Mesenchymal stem cell (in vitro differentiated cells and primary cell): Measurements from ENCODE around the gene TSPYL1.

Experiments used
- DNase-seq: peaks from one replicate; pipeline ENCODE4 v3.0.0-alpha.2; 2013
- H2AFZ ChIP-seq: one replicate; pipeline ENCODE4 v1.6.1; 2013; ENCODE audit warnings: low read depth, mild to moderate bottlenecking, control low read depth, inconsistent platforms, low read length, moderate library complexity
- H2AK5ac ChIP-seq: 2 replicates; pipeline ENCODE4 v1.6.1; 2013; ENCODE audit warnings: low read length, moderate library complexity, mild to moderate bottlenecking, inconsistent platforms; ENCODE audit not compliant: severe bottlenecking
- H2BK120ac ChIP-seq: one replicate; pipeline ENCODE4 v1.6.1; 2013; ENCODE audit warnings: low read depth, mild to moderate bottlenecking, inconsistent platforms, low read length, moderate library complexity
- H2BK12ac ChIP-seq, 2 experiments: one replicate each; pipeline ENCODE4 v1.6.1; 2013; ENCODE audit warnings: inconsistent platforms in 2 of 2, low read length in 2 of 2, mild to moderate bottlenecking in 2 of 2, moderate library complexity in 2 of 2, control low read depth in 1 of 2
- H2BK15ac ChIP-seq: one replicate; pipeline ENCODE4 v1.6.1; 2013; ENCODE audit warnings: mild to moderate bottlenecking, low read depth, inconsistent platforms; ENCODE audit not compliant: poor library complexity, severe bottlenecking
- H2BK5ac ChIP-seq: 2 replicates; pipeline ENCODE4 v1.6.1; 2013; ENCODE audit warnings: low read depth, mild to moderate bottlenecking, low read length, control low read depth, inconsistent platforms; ENCODE audit not compliant: poor library complexity, severe bottlenecking
- H3K14ac ChIP-seq, 2 experiments: one replicate each; pipeline ENCODE4 v1.6.1; 2013; ENCODE audit warnings: inconsistent platforms in 2 of 2, low read length in 2 of 2, control low read depth in 1 of 2, mild to moderate bottlenecking in 1 of 2, moderate library complexity in 1 of 2
- H3K18ac ChIP-seq, 2 experiments: one replicate each; pipeline ENCODE4 v1.6.1; 2013; ENCODE audit warnings: inconsistent platforms in 2 of 2, low read length in 2 of 2, control low read depth in 1 of 2, low read depth in 1 of 2, mild to moderate bottlenecking in 1 of 2
- H3K23ac ChIP-seq, 2 experiments: one replicate each; pipeline ENCODE4 v1.6.1; 2013; ENCODE audit warnings: inconsistent platforms in 2 of 2, low read length in 2 of 2, mild to moderate bottlenecking in 2 of 2, moderate library complexity in 2 of 2, control low read depth in 1 of 2
- H3K27ac ChIP-seq: 2 replicates; pipeline ENCODE4 v1.5.1; 2013; ENCODE audit warnings: mild to moderate bottlenecking, moderate library complexity, low read length, control low read depth, inconsistent platforms; ENCODE audit not compliant: poor library complexity, severe bottlenecking
- H3K27me3 ChIP-seq, 2 experiments: 2 replicates each; pipeline versions ENCODE4 v1.6.1 to v1.7.0; 2013; ENCODE audit warnings: low read length in 2 of 2, mild to moderate bottlenecking in 2 of 2, moderate library complexity in 2 of 2, control low read depth in 1 of 2, inconsistent platforms in 1 of 2; ENCODE audit not compliant: control insufficient read depth in 1 of 2, insufficient read depth in 1 of 2
- H3K36me3 ChIP-seq, 2 experiments: 2 replicates each; pipeline versions ENCODE4 v1.6.1 to v1.7.0; 2013; ENCODE audit warnings: low read length in 2 of 2, control low read depth in 1 of 2, inconsistent platforms in 1 of 2, low read depth in 1 of 2, mild to moderate bottlenecking in 1 of 2; ENCODE audit not compliant: insufficient read depth in 2 of 2, control insufficient read depth in 1 of 2
- H3K4ac ChIP-seq, 2 experiments: one replicate each; pipeline ENCODE4 v1.6.1; 2013; ENCODE audit warnings: inconsistent platforms in 2 of 2, low read length in 2 of 2, mild to moderate bottlenecking in 2 of 2, moderate library complexity in 2 of 2, control low read depth in 1 of 2, low read depth in 1 of 2
- H3K4me1 ChIP-seq: 2 replicates; pipeline ENCODE4 v1.6.1; 2013; ENCODE audit warnings: low read depth, low read length, control low read depth; ENCODE audit not compliant: control insufficient read depth, insufficient read depth
- H3K4me2 ChIP-seq: 2 replicates; pipeline ENCODE4 v1.6.1; 2013; ENCODE audit warnings: low read length, mild to moderate bottlenecking, inconsistent platforms; ENCODE audit not compliant: poor library complexity, severe bottlenecking
- H3K4me3 ChIP-seq, 2 experiments: 2 replicates each; pipeline versions ENCODE4 v1.5.1 to v1.7.0; 2013; ENCODE audit warnings: low read length in 2 of 2, mild to moderate bottlenecking in 2 of 2, control low read depth in 1 of 2, low read depth in 1 of 2; ENCODE audit not compliant: insufficient read depth in 1 of 2
- H3K79me1 ChIP-seq: replicated peaks from 2 replicates; pipeline ENCODE4 v1.6.1; 2013; ENCODE audit warnings: mild to moderate bottlenecking, control low read depth, low read length, inconsistent platforms; ENCODE audit not compliant: poor library complexity, severe bottlenecking
- H3K9ac ChIP-seq: 2 replicates; pipeline ENCODE4 v1.7.0; 2013; ENCODE audit warnings: mild to moderate bottlenecking, low read length, moderate library complexity
- H3K9me3 ChIP-seq: 2 replicates; pipeline ENCODE4 v1.7.0; 2013; ENCODE audit warnings: mild to moderate bottlenecking, low read length; ENCODE audit not compliant: control insufficient read depth
- H4K8ac ChIP-seq: one replicate; pipeline ENCODE4 v1.6.1; 2013; ENCODE audit warnings: inconsistent platforms, mild to moderate bottlenecking, low read length, moderate library complexity
- H4K91ac ChIP-seq: one replicate; pipeline ENCODE4 v1.6.1; 2013; ENCODE audit warnings: mild to moderate bottlenecking, low read length, inconsistent platforms
- WGBS: methylation state at CpG from one replicate; pipeline ENCODE4 v1.1.7; 2013; ENCODE audit warnings: mixed read lengths; 5-methylcytosine and 5-hydroxymethylcytosine counted together

Gene TSPYL1

DNA sequence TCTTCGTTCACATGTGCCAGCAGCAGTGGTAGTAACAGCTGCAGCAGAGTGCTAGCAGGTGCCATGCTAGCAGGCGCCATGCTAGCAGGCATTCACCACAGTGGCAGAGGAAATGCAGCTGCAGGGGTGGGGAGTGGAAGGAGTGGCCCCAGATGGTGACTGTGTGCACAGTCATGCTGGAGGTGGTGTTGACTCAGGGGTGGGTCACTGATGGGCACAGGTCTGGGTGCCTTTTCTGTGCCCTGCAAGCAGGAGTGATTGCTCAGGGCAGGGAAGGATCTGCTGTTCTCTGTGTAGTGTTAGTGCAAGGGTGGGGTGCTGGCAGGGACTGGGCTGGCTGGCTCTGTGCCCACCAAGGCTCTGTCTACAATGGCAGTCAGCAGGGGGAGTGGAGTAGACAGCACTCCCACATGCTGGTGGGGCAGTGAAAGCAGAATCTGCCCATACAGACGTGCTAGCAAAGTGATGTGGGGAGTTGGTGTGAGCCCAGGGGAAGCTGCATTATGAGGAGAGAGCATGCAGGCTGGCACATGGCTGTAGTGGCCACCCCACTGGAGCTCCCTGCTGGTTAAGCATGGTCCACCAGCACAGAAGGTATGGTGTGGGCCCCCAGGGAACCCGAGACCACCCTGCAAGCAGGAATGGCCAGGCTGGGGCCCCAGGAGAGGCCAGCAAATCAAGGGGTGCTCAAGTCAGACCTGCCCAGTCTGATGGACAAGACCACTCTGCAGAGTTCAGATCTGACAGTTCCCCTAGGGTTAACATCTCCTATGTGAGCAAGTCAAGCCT, 14.5 kb downstream of the TSPYL1 start:
- Histone ChIP-seq H3K4ac (no peak overlapping the region), H3K36me3 (peaks cover 0 to 9% of the 10 kb centered on the region in 2 experiments), H3K14ac (no peak overlapping the region), H2AFZ (no peak overlapping the region), H2BK15ac (no peak overlapping the region), H2BK12ac (no peak overlapping the region), H3K27me3 (no peaks in the 10 kb centered on the region), H3K27ac (no peak overlapping the region), H3K4me2 (no peak overlapping the region), H4K8ac (no peak overlapping the region), H3K18ac (no peak overlapping the region), H3K4me3 (no peak overlapping the region), H3K23ac (no peak overlapping the region), H4K91ac (no peak overlapping the region), H3K9ac (no peak overlapping the region), H3K79me1 (peaks cover 13% of the 10 kb centered on the region), H3K4me1 (peaks cover 7% of the 10 kb centered on the region), H3K9me3 (peaks cover 22% of the 10 kb centered on the region), H2BK120ac (no peak overlapping the region), H2BK5ac (no peak overlapping the region), H2AK5ac (no peak overlapping the region)
- 85% methylated on average over 4 of the region's 4 CpGs for WGBS
- DNase-seq, result no peak

DNA sequence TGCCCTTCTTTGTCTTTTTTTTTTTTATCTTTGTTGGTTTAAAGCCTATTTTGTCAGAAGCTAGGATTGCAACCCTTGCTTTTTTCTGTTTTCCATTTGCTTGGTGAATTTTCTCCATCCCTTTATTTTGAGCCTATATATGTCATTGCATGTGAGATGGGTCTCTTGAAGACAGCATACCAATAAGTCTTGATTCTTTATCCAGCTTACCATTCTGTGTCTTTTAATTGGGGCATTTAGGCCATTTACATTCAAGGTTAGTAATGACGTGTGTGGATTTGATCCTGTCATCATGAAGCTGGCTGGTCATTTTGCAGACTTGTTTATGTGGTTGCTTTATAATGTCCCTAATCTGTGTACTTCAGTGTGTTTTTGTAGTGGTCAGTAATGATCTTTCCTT, 16.4 kb downstream of the TSPYL1 start:
- H4K91ac ChIP-seq, result no peak overlapping the region
- H3K4ac ChIP-seq, result no peak overlapping the region
- H4K8ac ChIP-seq, result no peak overlapping the region
- peaks cover 19% of the 10 kb centered on the region for H3K79me1 ChIP-seq
- H3K27me3 ChIP-seq, result no peaks in the 10 kb centered on the region
- no peak overlapping the region for H2BK15ac ChIP-seq
- no peak for DNase-seq
- no peak overlapping the region for H3K18ac ChIP-seq
- H3K4me2 ChIP-seq, result no peak overlapping the region
- no peak overlapping the region for H2AFZ ChIP-seq
- H2BK120ac ChIP-seq, result no peak overlapping the region
- no peak overlapping the region for H2AK5ac ChIP-seq
- no peak overlapping the region for H3K4me3 ChIP-seq
- no peak overlapping the region for H2BK5ac ChIP-seq
- no peak overlapping the region for H3K23ac ChIP-seq
- no peak overlapping the region for H3K14ac ChIP-seq
- peaks cover 6 to 15% of the 10 kb centered on the region in 2 experiments for H3K36me3 ChIP-seq
- H3K27ac ChIP-seq, result no peak overlapping the region
- peaks cover 22% of the 10 kb centered on the region for H3K9me3 ChIP-seq
- peaks cover 7% of the 10 kb centered on the region for H3K4me1 ChIP-seq
- no peak overlapping the region for H3K9ac ChIP-seq
- no peak overlapping the region for H2BK12ac ChIP-seq
- 92% methylated on average over 1 of the region's 1 CpG for WGBS

DNA sequence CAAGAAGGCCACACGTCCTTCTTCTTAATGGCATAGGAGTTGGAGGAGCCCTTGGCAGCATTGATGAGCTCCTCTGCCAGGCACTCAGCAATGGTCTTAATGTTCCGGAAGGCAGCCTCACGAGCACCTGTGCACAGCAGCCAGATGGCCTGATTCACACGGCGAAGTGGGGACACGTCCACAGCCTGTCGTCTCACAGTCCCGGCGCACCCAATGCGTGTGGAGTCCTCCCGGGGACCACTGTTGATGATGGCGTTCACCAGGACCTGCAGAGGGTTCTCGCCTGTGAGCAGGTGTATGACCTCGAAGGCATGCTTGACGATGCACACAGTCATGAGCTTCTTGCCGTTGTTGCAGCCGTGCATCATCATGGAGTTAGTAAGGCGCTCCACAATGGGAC, 21.2 kb downstream of the TSPYL1 start:
- H3K4me3 ChIP-seq, result no peak overlapping the region
- no peak overlapping the region for H4K91ac ChIP-seq
- H2BK120ac ChIP-seq, result no peak overlapping the region
- no peak overlapping the region for H3K4me2 ChIP-seq
- H3K27ac ChIP-seq, result no peak overlapping the region
- H3K9me3 ChIP-seq, result peaks cover 13% of the 10 kb centered on the region
- no peaks in the 10 kb centered on the region for H3K4me1 ChIP-seq
- H3K36me3 ChIP-seq, result peaks cover 6 to 7% of the 10 kb centered on the region in 2 experiments
- no peak overlapping the region for H3K14ac ChIP-seq
- no peak for DNase-seq
- no peak overlapping the region for H2AK5ac ChIP-seq
- H3K27me3 ChIP-seq, result no peaks in the 10 kb centered on the region
- no peak overlapping the region for H2BK5ac ChIP-seq
- H2AFZ ChIP-seq, result no peak overlapping the region
- WGBS, result 98% methylated on average over 18 of the region's 18 CpGs
- no peak overlapping the region for H2BK12ac ChIP-seq
- H3K4ac ChIP-seq, result no peak overlapping the region
- no peak overlapping the region for H3K23ac ChIP-seq
- no peak overlapping the region for H4K8ac ChIP-seq
- H3K79me1 ChIP-seq, result peaks cover 5% of the 10 kb centered on the region
- no peak overlapping the region for H3K18ac ChIP-seq
- H3K9ac ChIP-seq, result no peak overlapping the region
- H2BK15ac ChIP-seq, result no peak overlapping the region

DNA sequence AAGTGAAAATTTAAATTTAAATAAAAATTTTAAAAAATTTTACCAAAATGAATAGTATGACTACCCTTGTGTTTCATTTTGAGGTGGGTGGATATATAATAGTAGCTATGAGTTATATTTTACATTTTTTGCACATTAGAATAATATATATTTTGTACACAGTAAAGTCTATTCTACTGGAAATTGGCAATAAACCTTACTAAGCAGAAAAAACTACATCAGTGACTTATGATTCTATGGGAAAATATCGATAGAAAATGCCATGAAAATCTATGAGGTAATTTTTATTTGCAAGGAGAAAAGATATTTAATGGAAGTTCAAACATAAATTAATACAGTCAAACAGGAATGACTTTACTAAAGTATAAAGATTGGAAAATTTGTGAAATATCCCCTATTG, 23.0 kb downstream of the TSPYL1 start:
- Histone ChIP-seq H4K8ac (no peak overlapping the region), H2AFZ (no peak overlapping the region), H3K4ac (no peak overlapping the region), H3K9me3 (no peaks in the 10 kb centered on the region), H3K79me1 (peaks cover 15% of the 10 kb centered on the region), H2AK5ac (no peak overlapping the region), H3K4me3 (no peak overlapping the region), H2BK5ac (no peak overlapping the region), H3K18ac (no peak overlapping the region), H2BK15ac (no peak overlapping the region), H2BK120ac (no peak overlapping the region), H4K91ac (no peak overlapping the region), H3K4me2 (no peak overlapping the region), H3K27ac (no peak overlapping the region), H2BK12ac (no peak overlapping the region), H3K4me1 (peaks cover 12% of the 10 kb centered on the region), H3K27me3 (no peaks in the 10 kb centered on the region), H3K14ac (no peak overlapping the region), H3K9ac (no peak overlapping the region), H3K36me3 (peaks cover 7 to 15% of the 10 kb centered on the region in 2 experiments), H3K23ac (no peak overlapping the region)
- WGBS, result no CpG with 5 or more reads among the region's 1 CpG
- no peak for DNase-seq
